Upper lobe of left lung (tissue), 4 donors: ENCODE measurements around the gene CDHR2.

Experiments
- CTCF ChIP-seq, 6 experiments: fragments of 450-650 bp in 4 of 6; fragments of 200-600 bp in 2 of 6; sonication (generic) in 2 of 6; IDR thresholded peaks; one replicate each; pipeline ENCODE4 v1.5.1; 2016 to 2019; ENCODE audit warnings: antibody characterized with exemption in 6 of 6
- POLR2A ChIP-seq, 4 donors: fragments of 450-650 bp; IDR thresholded peaks; one replicate each; pipeline ENCODE4 v1.5.1; 2016 to 2017; ENCODE audit warnings: antibody characterized with exemption in 4 of 4, mild to moderate bottlenecking in 2 of 4
- POLR2AphosphoS5 ChIP-seq, 2 donors: sonication (generic); formaldehyde crosslinking; IDR thresholded peaks; one replicate each; pipeline ENCODE4 v1.5.1; 2017; ENCODE audit warnings: antibody characterized with exemption in 2 of 2

GRCh38 chr5:176514244-176514950, 34.7 kb upstream of the CDHR2 start:
- TF ChIP-seq POLR2AphosphoS5 (IDR thresholded peaks at IDR 0.05), result no peak
- TF ChIP-seq CTCF (IDR thresholded peaks at IDR 0.05), result no peak
- TF ChIP-seq POLR2A (IDR thresholded peaks at IDR 0.05), result no peak
